Measurements from ENCODE around the gene KCNG2. TPM values are rescaled to one million over a fixed set of nuclear protein-coding genes. Genes with fewer than 3 reads are reported as not detected.

The KCNG2 gene
- total and polyA plus RNA-seq, 2 of the 8 experiments (the other 6 are each of a cell fraction or from before 2014, with no cell fraction given) = 0.19 to 0.74 TPM

DNA sequence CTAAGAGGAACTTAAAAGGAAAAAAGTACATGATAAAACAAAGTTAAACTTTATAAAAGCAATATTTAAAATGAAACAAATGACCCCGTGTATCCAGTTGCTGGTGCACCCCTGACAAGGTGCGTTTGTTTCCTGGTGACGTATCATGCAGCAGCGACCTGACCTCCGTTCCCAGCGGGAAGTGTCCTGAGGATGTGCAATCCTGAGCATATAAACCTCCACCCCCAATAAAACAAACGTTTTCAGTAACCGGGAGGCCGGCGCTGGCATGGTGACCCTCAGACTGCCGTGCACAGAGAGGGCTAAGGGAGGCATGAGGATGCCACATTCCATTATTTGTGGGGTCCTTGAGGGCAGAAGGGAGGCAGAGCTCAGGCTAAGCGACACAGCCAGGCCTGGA is 138.9 kb downstream of the KCNG2 start:
- WGBS, 2 experiments (ENCODE audit: extremely low coverage in 1 of 2, insufficient coverage in 1 of 2, insufficient read length in 1 of 2, insufficient replicate concordance in 2 of 2, low coverage in 1 of 2, low lambda C conversion rate in 2 of 2, missing lambda C conversion rate in 1 of 2) = 90% methylated on average over 12 of the region's 12 CpGs; no CpG with 5 or more reads in 1 of the 2 experiments
- POLR2A ChIA-PET (ENCODE audit: partially characterized antibody) = interaction anchor here (1.6 kb wide), 1 partner anchor 55 kb away, joined by 3 read pairs; no protein-coding TSS in a partner anchor
- no peak overlapping the region for H2BK5ac ChIP-seq (ENCODE audit: low read depth, low read length)
- no peak overlapping the region for H2AK5ac ChIP-seq (ENCODE audit: low read depth, low read length)
- no peaks in the 10 kb centered on the region for H3K36me3 ChIP-seq (ENCODE audit: control insufficient read depth in 2 of 4, insufficient read depth in 4 of 4, low read length in 3 of 4)
- no peak overlapping the region for H3K27ac ChIP-seq (ENCODE audit: low read depth, low read length)
- no peak overlapping the region for H3K9ac ChIP-seq (replicated peaks in 1 of 4; ENCODE audit: extremely low read depth in 1 of 4, low read depth in 3 of 4, low read length in 3 of 4)
- no peak overlapping the region for H3K18ac ChIP-seq (ENCODE audit: extremely low read depth, low read length)
- H3K4me2 ChIP-seq (ENCODE audit: insufficient read depth in 1 of 2, low read depth in 2 of 2, low read length in 2 of 2) = no peak overlapping the region
- H4K20me1 ChIP-seq (replicated peaks in 1 of 2; ENCODE audit: control insufficient read depth in 1 of 2, insufficient read depth in 2 of 2, low read length in 2 of 2) = peaks cover 0 to 8% of the 10 kb centered on the region in 2 experiments
- no peak overlapping the region for H3K56ac ChIP-seq (replicated peaks; ENCODE audit: insufficient read length, low read depth, low read length)
- DNase-seq (ENCODE audit: low read depth in 1 of 2, low spot score in 2 of 2) (no peak), FAIRE-seq (no peak)
- H4K8ac ChIP-seq (ENCODE audit: extremely low read depth, insufficient read depth, low read length) = no peak overlapping the region
- H3K4ac ChIP-seq (replicated peaks; ENCODE audit: insufficient read length, low read depth, low read length) = no peak overlapping the region
- H3K4me3 ChIP-seq (ENCODE audit: extremely low read depth in 1 of 4, insufficient read depth in 2 of 4, low read depth in 3 of 4, low read length in 4 of 4) = no peak overlapping the region
- no peak overlapping the region for H4K91ac ChIP-seq (replicated peaks; ENCODE audit: insufficient read length, low read length)
- H2BK120ac ChIP-seq (replicated peaks; ENCODE audit: low read depth, low read length) = no peak overlapping the region
- H2BK15ac ChIP-seq (ENCODE audit: low read length) = no peak overlapping the region
- TF ChIP-seq CTBP2 (IDR thresholded peaks at IDR 0.05; ENCODE audit: borderline replicate concordance, insufficient read depth, insufficient read length, low read length) (no peak), RAD21 (IDR thresholded peaks at IDR 0.05 in 1 of 2, conservative IDR thresholded peaks at IDR 0.05 in 1 of 2; ENCODE audit: low read depth in 2 of 2, low read length in 2 of 2) (no peak), CBX5 (IDR thresholded peaks at IDR 0.05; ENCODE audit: low read depth, low read length) (no peak)
- TF ChIP-seq, protein P1, sequence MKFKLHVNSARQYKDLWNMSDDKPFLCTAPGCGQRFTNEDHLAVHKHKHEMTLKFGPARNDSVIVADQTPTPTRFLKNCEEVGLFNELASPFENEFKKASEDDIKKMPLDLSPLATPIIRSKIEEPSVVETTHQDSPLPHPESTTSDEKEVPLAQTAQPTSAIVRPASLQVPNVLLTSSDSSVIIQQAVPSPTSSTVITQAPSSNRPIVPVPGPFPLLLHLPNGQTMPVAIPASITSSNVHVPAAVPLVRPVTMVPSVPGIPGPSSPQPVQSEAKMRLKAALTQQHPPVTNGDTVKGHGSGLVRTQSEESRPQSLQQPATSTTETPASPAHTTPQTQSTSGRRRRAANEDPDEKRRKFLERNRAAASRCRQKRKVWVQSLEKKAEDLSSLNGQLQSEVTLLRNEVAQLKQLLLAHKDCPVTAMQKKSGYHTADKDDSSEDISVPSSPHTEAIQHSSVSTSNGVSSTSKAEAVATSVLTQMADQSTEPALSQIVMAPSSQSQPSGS (IDR thresholded peaks at IDR 0.05; ENCODE audit: low read length) = no peak
- no peak overlapping the region for H2AFZ ChIP-seq (ENCODE audit: low read length)
- no peaks in the 10 kb centered on the region; a peak in 1 of 7 replicates for H3K27me3 ChIP-seq (replicated peaks in 1 of 4; ENCODE audit: control insufficient read depth in 3 of 4, extremely low read depth in 1 of 4, insufficient read depth in 3 of 4, low read length in 3 of 4)
- no peak overlapping the region for H2BK12ac ChIP-seq (ENCODE audit: low read depth, low read length)
- no peak overlapping the region for H2BK20ac ChIP-seq (ENCODE audit: low read length)
- no peak overlapping the region for H3K14ac ChIP-seq (ENCODE audit: insufficient read length)
- CTCF ChIA-PET (ENCODE audit: partially characterized antibody) = interaction anchor here (0.9 to 3.2 kb wide), 4 partner anchors 12 to 48 kb away, joined by 3 to 15 read pairs (median 3); no protein-coding TSS in a partner anchor
- no peak overlapping the region for H3K23ac ChIP-seq (ENCODE audit: insufficient read length)
- peaks cover 5% of the 10 kb centered on the region for H3K79me1 ChIP-seq (ENCODE audit: low read depth, low read length)
- H3K23me2 ChIP-seq (ENCODE audit: low read depth, low read length) = no peaks in the 10 kb centered on the region
- no peaks in the 10 kb centered on the region for H3K4me1 ChIP-seq (replicated peaks in 1 of 4; ENCODE audit: control insufficient read depth in 3 of 4, insufficient read depth in 4 of 4, low read length in 3 of 4)
- H4K5ac ChIP-seq (ENCODE audit: insufficient read length, low read depth, low read length) = no peak overlapping the region
- no peaks in the 10 kb centered on the region for H3K9me3 ChIP-seq (ENCODE audit: insufficient read depth in 2 of 2, low read depth in 1 of 2, low read length in 1 of 2)
- peaks cover 0 to 8% of the 10 kb centered on the region in 2 experiments; a peak in 2 of 4 replicates for H3K79me2 ChIP-seq (ENCODE audit: control insufficient read depth in 1 of 2, insufficient read depth in 2 of 2, low read length in 2 of 2)

All from H1 (cell line).